GM23338 (cell line): ENCODE results near the gene SYT7. TPM values are rescaled to one million over a fixed set of nuclear protein-coding genes. Genes with fewer than 3 reads are reported as not detected.

ENCODE experiments used
- ATAC-seq: fragments of 200-7000 bp; cut with Tn5 transposase; 3 replicates; pipeline ENCODE4 v1.9.1; 2020
- DNase-seq: peaks from one replicate; pipeline ENCODE4 v3.0.0-alpha.2; 2015; ENCODE audit warnings: low spot score
- H2AFZ ChIP-seq: fragments of 200-600 bp; sonication (generic); 2 replicates; pipeline ENCODE4 v1.8.0; 2016; ENCODE audit warnings: antibody characterized with exemption, mild to moderate bottlenecking, moderate library complexity
- H3F3A ChIP-seq: fragments of 200-600 bp; sonication (generic); replicated peaks from 2 replicates; pipeline ENCODE4 v1.8.0; 2017; ENCODE audit warnings: antibody characterized with exemption, mixed run types, low read depth
- H3K27ac ChIP-seq: fragments of 200-600 bp; sonication (generic); 2 replicates; pipeline ENCODE4 v1.6.1; 2016; ENCODE audit warnings: low read depth
- H3K27me3 ChIP-seq: fragments of 200-600 bp; sonication (generic); 2 replicates; pipeline ENCODE4 v1.8.0; 2016; ENCODE audit warnings: mild to moderate bottlenecking, mixed run types, moderate library complexity; ENCODE audit not compliant: insufficient read depth
- H3K36me3 ChIP-seq: fragments of 200-600 bp; sonication (generic); 2 replicates; pipeline ENCODE4 v1.8.0; 2016; ENCODE audit warnings: mild to moderate bottlenecking; ENCODE audit not compliant: insufficient read depth
- H3K4me1 ChIP-seq: fragments of 200-600 bp; sonication (generic); 2 replicates; pipeline ENCODE4 v1.8.0; 2016; ENCODE audit warnings: mild to moderate bottlenecking, moderate library complexity; ENCODE audit not compliant: insufficient read depth
- H3K4me2 ChIP-seq: fragments of 200-600 bp; sonication (generic); 2 replicates; pipeline ENCODE4 v1.7.1; 2017; ENCODE audit warnings: mixed run types
- H3K4me3 ChIP-seq: fragments of 200-600 bp; sonication (generic); 2 replicates; pipeline ENCODE4 v1.6.1; 2016; ENCODE audit warnings: mixed run types
- H3K79me2 ChIP-seq: fragments of 200-600 bp; sonication (generic); replicated peaks from 2 replicates; pipeline ENCODE4 v1.8.0; 2017; ENCODE audit warnings: mild to moderate bottlenecking; ENCODE audit not compliant: insufficient read depth
- H3K9me2 ChIP-seq: fragments of 200-600 bp; sonication (generic); 2 replicates; pipeline ENCODE4 v1.8.0; 2017; ENCODE audit not compliant: insufficient read depth
- H4K20me1 ChIP-seq: fragments of 200-600 bp; sonication (generic); replicated peaks from 2 replicates; pipeline ENCODE4 v1.8.0; 2017; ENCODE audit warnings: mild to moderate bottlenecking; ENCODE audit not compliant: insufficient read depth
- H3K27ac Mint-ChIP-seq: 2 replicates; pipeline ENCODE4 v1.8.0; 2020; ENCODE audit warnings: inconsistent platforms, mild to moderate bottlenecking, moderate library complexity, mixed read lengths
- H3K27me3 Mint-ChIP-seq: 3 replicates; pipeline ENCODE4 v1.8.0; 2022; ENCODE audit warnings: low read depth, mild to moderate bottlenecking, moderate library complexity, mixed read lengths, inconsistent platforms; ENCODE audit not compliant: insufficient read depth, poor library complexity
- H3K36me3 Mint-ChIP-seq: 3 replicates; pipeline ENCODE4 v1.8.0; 2021; ENCODE audit warnings: low read depth, mild to moderate bottlenecking, inconsistent platforms, moderate library complexity, mixed read lengths
- H3K4me1 Mint-ChIP-seq: 3 replicates; pipeline ENCODE4 v1.8.0; 2020; ENCODE audit warnings: mild to moderate bottlenecking, inconsistent platforms, mixed read lengths
- H3K4me3 Mint-ChIP-seq: 3 replicates; pipeline ENCODE4 v1.8.0; 2021; ENCODE audit warnings: moderate library complexity, mild to moderate bottlenecking, inconsistent platforms, mixed read lengths
- H3K9me3 Mint-ChIP-seq: 3 replicates; pipeline ENCODE4 v1.8.0; 2020; ENCODE audit warnings: moderate library complexity, mild to moderate bottlenecking, inconsistent platforms, mixed read lengths
- CREB1 ChIP-seq: fragments of 250-450 bp; sonication (Bioruptor Pico); IDR thresholded peaks from 2 replicates; pipeline ENCODE4 v1.5.0; 2020; ENCODE audit warnings: low read depth, mild to moderate bottlenecking, moderate library complexity
- CTCF ChIP-seq, 2 experiments: fragments of 200-600 bp in 1 of 2; sonication (generic) in 1 of 2; conservative IDR thresholded peaks; 2 replicates each; pipeline versions ENCODE4 v1.5.1 to v1.6.1; 2016 to 2017; ENCODE audit warnings: antibody characterized with exemption in 2 of 2, low read depth in 2 of 2, mild to moderate bottlenecking in 2 of 2, moderate library complexity in 1 of 2
- ETS1 ChIP-seq: IDR thresholded peaks from 2 replicates; pipeline ENCODE4 v1.6.1; 2016; ENCODE audit warnings: antibody characterized with exemption
- EZH2 ChIP-seq: fragments of 200-600 bp; sonication (generic); IDR thresholded peaks from one replicate; pipeline ENCODE4 v1.8.0; 2017; ENCODE audit warnings: antibody characterized with exemption, mild to moderate bottlenecking, low read depth; ENCODE audit not compliant: unreplicated experiment
- EZH2phosphoT487 ChIP-seq: fragments of 200-600 bp; sonication (generic); IDR thresholded peaks from one replicate; pipeline ENCODE4 v1.8.1; 2018; ENCODE audit warnings: antibody characterized with exemption; ENCODE audit not compliant: unreplicated experiment
- JUNB ChIP-seq: IDR thresholded peaks from one replicate; pipeline ENCODE4 v1.6.1; 2016; ENCODE audit warnings: antibody characterized with exemption; ENCODE audit not compliant: unreplicated experiment
- NANOG ChIP-seq: IDR thresholded peaks from 2 replicates; pipeline ENCODE4 v1.6.1; 2016; ENCODE audit warnings: antibody characterized with exemption, borderline replicate concordance
- POLR2AphosphoS5 ChIP-seq: IDR thresholded peaks from 2 replicates; pipeline ENCODE4 v1.6.1; 2016; ENCODE audit warnings: antibody characterized with exemption, low read depth
- REST ChIP-seq: IDR thresholded peaks from one replicate; pipeline ENCODE4 v1.6.1; 2018; ENCODE audit warnings: antibody characterized with exemption; ENCODE audit not compliant: unreplicated experiment
- STAT1 ChIP-seq: IDR thresholded peaks from one replicate; pipeline ENCODE4 v1.6.1; 2016; ENCODE audit warnings: antibody characterized with exemption; ENCODE audit not compliant: unreplicated experiment
- ZNF114 ChIP-seq: fragments of 250-450 bp; sonication (Bioruptor Pico); IDR thresholded peaks from 2 replicates; pipeline ENCODE4 v1.5.0; 2020; ENCODE audit warnings: mild to moderate bottlenecking, moderate library complexity
- ZNF331 ChIP-seq: fragments of 250-450 bp; sonication (Bioruptor Pico); IDR thresholded peaks from 2 replicates; pipeline ENCODE4 v1.5.0; 2020; ENCODE audit warnings: low read depth, mild to moderate bottlenecking, moderate library complexity
- ZNF462 ChIP-seq: fragments of 250-450 bp; sonication (Bioruptor Pico); IDR thresholded peaks from 2 replicates; pipeline ENCODE4 v1.5.0; 2020; ENCODE audit warnings: mild to moderate bottlenecking, moderate library complexity
- polyA plus RNA-seq: library from polyadenylated mRNA; unstranded; fragments of >200 nt; fragmentation: Nextera tagmentation; extraction: Ambion mirVana; gene quantifications from 2 replicates; pipeline ENCODE4 v1.2.1, GENCODE V29; 2016
- total RNA-seq: library from RNA; depleted of rRNA; stranded (reverse); fragments of >200 nt; shearing (Covaris generic); gene quantifications from 2 replicates; pipeline ENCODE4 v1.2.3, GENCODE V29; 2014

Gene SYT7
- total and polyA plus RNA-seq, 2 experiments from 2014 or later = 1.6 to 10.3 TPM

- Histone ChIP-seq H4K20me1 (no peaks in the 10 kb centered on the region), H3K9me2 (no peaks in the 10 kb centered on the region), H3K27me3 (peaks cover 8% of the 10 kb centered on the region), H3F3A (no peaks in the 10 kb centered on the region), H3K4me1 (peaks cover 3% of the 10 kb centered on the region; the same call in 1 of the 2 replicates), H2AFZ (no peak overlapping the region), H3K27ac (no peak overlapping the region), H3K36me3 (no peaks in the 10 kb centered on the region), H3K79me2 (no peaks in the 10 kb centered on the region), H3K4me3 (no peak overlapping the region), H3K4me2 (no peak overlapping the region)
- ATAC-seq (no peak), DNase-seq (no peak)
- TF ChIP-seq POLR2AphosphoS5 (no peak), JUNB (no peak), EZH2 (no peak), STAT1 (no peak), NANOG (no peak), ZNF462 (CRISPR knock-in tag) (no peak), REST (no peak), ETS1 (no peak), ZNF331 (CRISPR knock-in tag) (no peak), EZH2phosphoT487 (no peak), CTCF (conservative IDR thresholded peaks at IDR 0.05; ENCODE audit: low read depth in 2 of 2) (no peak), ZNF114 (CRISPR knock-in tag) (no peak), CREB1 (CRISPR knock-in tag) (no peak)
- Mint-ChIP-seq H3K27me3 (peaks cover 18% of the 10 kb centered on the region), H3K4me1 (peaks cover 40% of the 10 kb centered on the region), H3K36me3 (no peaks in the 10 kb centered on the region), H3K27ac (no peak overlapping the region), H3K4me3 (no peak overlapping the region), H3K9me3 (no peaks in the 10 kb centered on the region)
Observed at GRCh38 chr11:61572913-61573312, 8.0 kb downstream of the SYT7 start.
